ENCODE data around the gene ATP1B4.

- TF ChIP-seq, protein P1, sequence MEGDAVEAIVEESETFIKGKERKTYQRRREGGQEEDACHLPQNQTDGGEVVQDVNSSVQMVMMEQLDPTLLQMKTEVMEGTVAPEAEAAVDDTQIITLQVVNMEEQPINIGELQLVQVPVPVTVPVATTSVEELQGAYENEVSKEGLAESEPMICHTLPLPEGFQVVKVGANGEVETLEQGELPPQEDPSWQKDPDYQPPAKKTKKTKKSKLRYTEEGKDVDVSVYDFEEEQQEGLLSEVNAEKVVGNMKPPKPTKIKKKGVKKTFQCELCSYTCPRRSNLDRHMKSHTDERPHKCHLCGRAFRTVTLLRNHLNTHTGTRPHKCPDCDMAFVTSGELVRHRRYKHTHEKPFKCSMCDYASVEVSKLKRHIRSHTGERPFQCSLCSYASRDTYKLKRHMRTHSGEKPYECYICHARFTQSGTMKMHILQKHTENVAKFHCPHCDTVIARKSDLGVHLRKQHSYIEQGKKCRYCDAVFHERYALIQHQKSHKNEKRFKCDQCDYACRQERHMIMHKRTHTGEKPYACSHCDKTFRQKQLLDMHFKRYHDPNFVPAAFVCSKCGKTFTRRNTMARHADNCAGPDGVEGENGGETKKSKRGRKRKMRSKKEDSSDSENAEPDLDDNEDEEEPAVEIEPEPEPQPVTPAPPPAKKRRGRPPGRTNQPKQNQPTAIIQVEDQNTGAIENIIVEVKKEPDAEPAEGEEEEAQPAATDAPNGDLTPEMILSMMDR (optimal IDR thresholded peaks at IDR 0.05 in 1 of 3, IDR thresholded peaks at IDR 0.05 in 1 of 3, conservative IDR thresholded peaks at IDR 0.05 in 1 of 3; ENCODE audit: extremely low read depth in 1 of 3, insufficient read depth in 2 of 3, low read length in 3 of 3), result no peak
- no peak for TF ChIP-seq EZH2 (IDR thresholded peaks at IDR 0.05; ENCODE audit: low read length)
Measured at GRCh38 chrX:120377715-120378114, 15.8 kb downstream of the ATP1B4 start.

Measured in keratinocyte (primary cell).